Mammary epithelial cell (primary cell): ENCODE data around the gene COPZ1.

Experiments used
- CTCF ChIP-seq, 2 donors: IDR thresholded peaks in 1 of 2; conservative IDR thresholded peaks in 1 of 2; 2 replicates each; pipeline ENCODE4 v1.5.1; 2011 to 2012; ENCODE audit warnings: inconsistent platforms in 2 of 2, low read length in 2 of 2, mild to moderate bottlenecking in 2 of 2, control low read depth in 1 of 2, low read depth in 1 of 2; ENCODE audit not compliant: insufficient read depth in 1 of 2; ENCODE audit errors: extremely low read depth in 1 of 2
- EZH2 ChIP-seq: IDR thresholded peaks from 2 replicates; pipeline ENCODE4 v1.6.1; 2012; ENCODE audit warnings: low read length, inconsistent platforms, borderline replicate concordance

DNA sequence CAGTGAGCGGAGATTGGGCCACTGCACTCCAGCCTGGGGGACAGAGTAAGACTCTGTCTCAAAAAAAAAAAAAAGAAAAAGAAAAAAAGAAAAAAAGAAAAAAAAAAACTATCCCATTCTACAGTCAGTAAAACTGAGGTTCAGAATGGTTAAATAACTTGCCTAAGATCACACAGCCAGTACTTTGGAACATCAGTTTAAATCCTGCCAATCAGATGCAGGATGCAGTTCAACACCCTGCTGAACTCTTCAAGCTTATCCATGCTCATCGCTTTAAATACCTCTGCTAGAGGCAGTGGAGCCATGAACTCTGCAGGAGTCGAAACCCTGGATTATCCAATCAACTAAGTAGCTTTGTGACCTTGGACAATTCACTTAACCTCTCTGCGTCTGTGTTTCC, 56.2 kb downstream of the COPZ1 start:
- TF ChIP-seq CTCF (conservative IDR thresholded peaks at IDR 0.05 in 1 of 2, IDR thresholded peaks at IDR 0.05 in 1 of 2; ENCODE audit: extremely low read depth in 1 of 2, insufficient read depth in 1 of 2, low read depth in 1 of 2, low read length in 2 of 2) (no peak), EZH2 (no peak)
